ENCODE results near the gene HSPB7.

HSPB7 gene

GRCh38 chr1:16015491-16015890 lies 2.4 kb downstream of the HSPB7 start:
- TF ChIP-seq REST (IDR thresholded peaks at IDR 0.05; ENCODE audit: insufficient read depth in 1 of 2, low read depth in 2 of 2, low read length in 2 of 2), result no peak
- no peak for TF ChIP-seq TAF1 (IDR thresholded peaks at IDR 0.05; ENCODE audit: borderline replicate concordance, insufficient read depth, low read length)
- TF ChIP-seq SIN3A (IDR thresholded peaks at IDR 0.05; ENCODE audit: borderline replicate concordance, insufficient read depth, low read length), result no peak
- no peak for TF ChIP-seq FOXP2 (optimal IDR thresholded peaks at IDR 0.05; ENCODE audit: borderline replicate concordance, extremely low read depth, extremely low read length, insufficient read depth)
- TF ChIP-seq POLR2AphosphoS5 (IDR thresholded peaks at IDR 0.05; ENCODE audit: low read depth, low read length), result no peak

- TF ChIP-seq POLR2AphosphoS5 (IDR thresholded peaks at IDR 0.05; ENCODE audit: low read depth, low read length) (no peak), FOXP2 (optimal IDR thresholded peaks at IDR 0.05; ENCODE audit: borderline replicate concordance, extremely low read depth, extremely low read length, insufficient read depth) (peak; percentile 4)
Observed at GRCh38 chr1:16014509-16015482, 3.0 kb downstream of the HSPB7 start.

GRCh38 chr1:16013908-16014258 lies 4.0 kb downstream of the HSPB7 start:
- TF ChIP-seq POLR2AphosphoS5 (IDR thresholded peaks at IDR 0.05; ENCODE audit: low read depth, low read length) (no peak), FOXP2 (optimal IDR thresholded peaks at IDR 0.05; ENCODE audit: borderline replicate concordance, extremely low read depth, extremely low read length, insufficient read depth) (no peak), TAF1 (IDR thresholded peaks at IDR 0.05; ENCODE audit: borderline replicate concordance, insufficient read depth, low read length) (no peak), SIN3A (IDR thresholded peaks at IDR 0.05; ENCODE audit: borderline replicate concordance, insufficient read depth, low read length) (no peak), REST (IDR thresholded peaks at IDR 0.05; ENCODE audit: insufficient read depth in 1 of 2, low read depth in 2 of 2, low read length in 2 of 2) (no peak)

GRCh38 chr1:16013220-16013907 lies 4.5 kb downstream of the HSPB7 start:
- no peak for TF ChIP-seq SIN3A (IDR thresholded peaks at IDR 0.05; ENCODE audit: borderline replicate concordance, insufficient read depth, low read length)

- TF ChIP-seq FOXP2 (optimal IDR thresholded peaks at IDR 0.05; ENCODE audit: borderline replicate concordance, extremely low read depth, extremely low read length, insufficient read depth) (peak; percentile 18), TAF1 (IDR thresholded peaks at IDR 0.05; ENCODE audit: borderline replicate concordance, insufficient read depth, low read length) (no peak)
Observed at GRCh38 chr1:16012590-16013219, 5.1 kb downstream of the HSPB7 start.

GRCh38 chr1:16011936-16012589 lies 5.8 kb downstream of the HSPB7 start:
- TF ChIP-seq FOXP2 (optimal IDR thresholded peaks at IDR 0.05; ENCODE audit: borderline replicate concordance, extremely low read depth, extremely low read length, insufficient read depth), result no peak
- no peak for TF ChIP-seq REST (IDR thresholded peaks at IDR 0.05; ENCODE audit: insufficient read depth in 1 of 2, low read depth in 2 of 2, low read length in 2 of 2)
- no peak for TF ChIP-seq SIN3A (IDR thresholded peaks at IDR 0.05; ENCODE audit: borderline replicate concordance, insufficient read depth, low read length)
- no peak for TF ChIP-seq TAF1 (IDR thresholded peaks at IDR 0.05; ENCODE audit: borderline replicate concordance, insufficient read depth, low read length)
- no peak for TF ChIP-seq POLR2AphosphoS5 (IDR thresholded peaks at IDR 0.05; ENCODE audit: low read depth, low read length)

Data from PFSK-1 (cell line).